OCI-LY7 (cell line): Measurements from ENCODE around the gene THAP4. TPM values are rescaled to one million over a fixed set of nuclear protein-coding genes. Genes with fewer than 3 reads are reported as not detected.

Source experiments
- BruUV-seq: library from RNA; stranded (reverse); fragments of 400-500 nt; replicated peaks from 2 replicates; lab custom pipeline; 2021; lab: Mats Ljungman, UMichigan
- CTCF ChIA-PET: fragments of 300-600 bp; sonication (Branson Sonifier 250); formaldehyde crosslinking; loops from one replicate; lab custom pipeline; 2022; ENCODE audit warnings: antibody characterized with exemption; ENCODE audit not compliant: unreplicated experiment; lab: Charles Lee
- POLR2A ChIA-PET: fragments of 300-600 bp; sonication (Branson Sonifier 250); formaldehyde crosslinking; loops from one replicate; lab custom pipeline; 2022; ENCODE audit warnings: antibody characterized with exemption; lab: Charles Lee
- DNase-seq: peaks from one replicate; pipeline ENCODE4 v3.0.0-alpha.2; 2015; ENCODE audit warnings: low spot score
- H2AFZ ChIP-seq: fragments of 200-600 bp; sonication (generic), shearing (Covaris generic); 2 replicates; pipeline ENCODE4 v1.6.1; 2014; ENCODE audit warnings: mild to moderate bottlenecking, antibody characterized with exemption, low read length, moderate library complexity
- H3K27ac ChIP-seq: fragments of 200-600 bp; sonication (generic); 2 replicates; pipeline ENCODE4 v1.5.1; 2014; ENCODE audit warnings: mixed run types, low read depth, mild to moderate bottlenecking, moderate library complexity, low read length, inconsistent platforms; ENCODE audit not compliant: poor library complexity, severe bottlenecking
- H3K36me3 ChIP-seq: fragments of 200-600 bp; sonication (generic); 2 replicates; pipeline ENCODE4 v1.6.1; 2014; ENCODE audit warnings: mild to moderate bottlenecking, antibody characterized with exemption, low read length, moderate library complexity, mixed read lengths; ENCODE audit not compliant: insufficient read depth
- H3K4me1 ChIP-seq: fragments of 200-600 bp; sonication (generic); 2 replicates; pipeline ENCODE4 v1.5.1; 2014; ENCODE audit warnings: mild to moderate bottlenecking, low read length; ENCODE audit not compliant: insufficient read depth, poor library complexity, severe bottlenecking
- H3K4me2 ChIP-seq: fragments of 200-600 bp; sonication (generic); 2 replicates; pipeline ENCODE4 v1.6.1; 2014; ENCODE audit warnings: mild to moderate bottlenecking, low read length
- H3K4me3 ChIP-seq: fragments of 200-600 bp; sonication (generic); 2 replicates; pipeline ENCODE4 v1.5.1; 2014; ENCODE audit warnings: mild to moderate bottlenecking, low read depth, low read length; ENCODE audit not compliant: poor library complexity, severe bottlenecking
- H3K79me2 ChIP-seq: fragments of 200-600 bp; sonication (generic); 2 replicates; pipeline ENCODE4 v1.6.1; 2016; ENCODE audit warnings: low read depth, mild to moderate bottlenecking, low read length, moderate library complexity, mixed read lengths; ENCODE audit not compliant: insufficient read depth
- H3K9me2 ChIP-seq: fragments of 200-600 bp; sonication (generic); 2 replicates; pipeline ENCODE4 v1.6.1; 2016; ENCODE audit warnings: mild to moderate bottlenecking, low read length, mixed read lengths; ENCODE audit not compliant: insufficient read depth
- H3K9me3 ChIP-seq: fragments of 200-600 bp; sonication (generic); 2 replicates; pipeline ENCODE4 v1.6.1; 2014; ENCODE audit warnings: mild to moderate bottlenecking, mixed run types, low read length, mixed read lengths
- H4K20me1 ChIP-seq: fragments of 200-600 bp; sonication (generic); 2 replicates; pipeline ENCODE4 v1.6.1; 2014; ENCODE audit warnings: mild to moderate bottlenecking, antibody characterized with exemption, low read length, moderate library complexity, mixed read lengths; ENCODE audit not compliant: insufficient read depth
- EZH2phosphoT487 ChIP-seq: fragments of 200-600 bp; sonication (generic); IDR thresholded peaks from 2 replicates; pipeline ENCODE4 v1.6.1; 2018; ENCODE audit warnings: low read depth, borderline replicate concordance, mild to moderate bottlenecking, mixed run types, antibody characterized with exemption, low read length, moderate library complexity, mixed read lengths
- intact Hi-C: fragments of 100-400 bp; cut with micrococcal nuclease; formaldehyde crosslinking; loops from one replicate; pipeline ENCODE4 v1.10.0; 2022; ENCODE audit not compliant: unreplicated experiment
- total RNA-seq, 2 experiments: library from RNA; depleted of rRNA in 1 of 2; stranded (reverse); fragments of >200 nt in 1 of 2; shearing (Covaris generic) in 1 of 2; gene quantifications; 2 replicates each; pipeline ENCODE4 v1.2.3, GENCODE V29; 2014 to 2022
- TF ChIP-seq, protein P1 (sequence below): fragments of 200-600 bp; sonication (generic); conservative IDR thresholded peaks from 2 replicates; pipeline ENCODE4 v1.5.1; 2014; ENCODE audit warnings: mild to moderate bottlenecking, antibody characterized with exemption, low read length, moderate library complexity, mixed read lengths

The THAP4 gene
- total RNA-seq, 2 experiments from 2014 or later: 61.6 to 65.6 TPM

DNA sequence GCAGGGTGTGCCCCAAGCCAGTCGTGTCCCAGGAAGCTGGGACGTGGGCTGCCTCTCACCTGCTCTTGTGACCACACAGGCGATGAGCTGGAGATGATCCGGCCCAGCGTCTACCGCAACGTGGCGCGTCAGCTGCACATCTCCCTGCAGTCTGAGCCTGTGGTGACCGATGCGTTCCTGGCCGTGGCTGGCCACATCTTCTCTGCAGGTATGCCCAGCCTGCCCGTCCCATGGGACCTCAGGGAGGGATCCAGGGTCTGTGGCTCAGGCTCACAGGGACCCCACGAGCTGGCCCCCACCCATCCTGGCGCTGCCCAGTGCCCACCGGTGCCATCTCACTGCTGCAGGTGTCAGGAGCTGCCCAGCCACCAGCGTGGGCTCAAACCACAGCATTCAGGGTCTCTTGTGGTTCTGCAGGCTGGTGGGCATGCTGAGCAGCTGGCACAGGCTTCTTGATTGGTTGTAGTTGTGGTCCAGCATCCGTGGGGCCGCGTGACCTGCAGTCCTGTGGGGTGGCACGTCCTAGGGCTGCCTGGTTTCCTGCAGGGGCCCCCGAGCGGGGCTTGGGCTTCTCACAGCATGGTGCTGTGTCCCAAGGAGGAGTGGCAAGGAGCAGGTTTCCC lies 74.6 kb downstream of the THAP4 start:
- Histone ChIP-seq H3K9me2 (no peaks in the 10 kb centered on the region), H3K4me2 (no peak overlapping the region), H3K79me2 (no peaks in the 10 kb centered on the region), H3K4me1 (no peaks in the 10 kb centered on the region), H3K27ac (no peak overlapping the region), H3K9me3 (no peaks in the 10 kb centered on the region), H3K36me3 (no peaks in the 10 kb centered on the region), H4K20me1 (no peaks in the 10 kb centered on the region), H3K4me3 (no peak overlapping the region), H2AFZ (no peak overlapping the region)
- POLR2A ChIA-PET: no interaction called here
- no peak for TF ChIP-seq EZH2phosphoT487
- TF ChIP-seq, protein P1, sequence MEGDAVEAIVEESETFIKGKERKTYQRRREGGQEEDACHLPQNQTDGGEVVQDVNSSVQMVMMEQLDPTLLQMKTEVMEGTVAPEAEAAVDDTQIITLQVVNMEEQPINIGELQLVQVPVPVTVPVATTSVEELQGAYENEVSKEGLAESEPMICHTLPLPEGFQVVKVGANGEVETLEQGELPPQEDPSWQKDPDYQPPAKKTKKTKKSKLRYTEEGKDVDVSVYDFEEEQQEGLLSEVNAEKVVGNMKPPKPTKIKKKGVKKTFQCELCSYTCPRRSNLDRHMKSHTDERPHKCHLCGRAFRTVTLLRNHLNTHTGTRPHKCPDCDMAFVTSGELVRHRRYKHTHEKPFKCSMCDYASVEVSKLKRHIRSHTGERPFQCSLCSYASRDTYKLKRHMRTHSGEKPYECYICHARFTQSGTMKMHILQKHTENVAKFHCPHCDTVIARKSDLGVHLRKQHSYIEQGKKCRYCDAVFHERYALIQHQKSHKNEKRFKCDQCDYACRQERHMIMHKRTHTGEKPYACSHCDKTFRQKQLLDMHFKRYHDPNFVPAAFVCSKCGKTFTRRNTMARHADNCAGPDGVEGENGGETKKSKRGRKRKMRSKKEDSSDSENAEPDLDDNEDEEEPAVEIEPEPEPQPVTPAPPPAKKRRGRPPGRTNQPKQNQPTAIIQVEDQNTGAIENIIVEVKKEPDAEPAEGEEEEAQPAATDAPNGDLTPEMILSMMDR: no peak
- CTCF ChIA-PET: no interaction called here
- BruUV-seq: no TSS peak
- no peak for DNase-seq
- intact Hi-C loops: no loop called here

DNA sequence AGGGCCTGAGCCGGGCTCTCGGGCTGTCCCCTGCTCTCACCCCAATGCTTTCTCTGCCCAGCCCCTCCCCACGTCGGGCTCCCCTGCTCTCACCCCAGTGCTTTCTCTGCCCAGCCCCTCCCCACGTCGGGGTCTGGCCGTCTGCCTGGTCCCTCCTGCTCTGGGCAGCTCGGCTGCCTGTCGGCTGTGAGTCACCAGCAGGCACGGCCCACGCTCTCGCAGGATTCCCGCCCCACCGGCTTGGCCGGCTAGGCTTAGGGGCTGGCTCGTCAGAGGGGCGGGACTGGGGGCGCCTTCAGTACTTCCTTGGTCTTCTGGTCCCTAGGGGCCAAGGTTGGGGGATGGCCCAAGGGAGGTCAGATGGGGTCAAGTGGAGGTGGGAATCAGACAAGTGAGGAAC lies 75.1 kb downstream of the THAP4 start:
- BruUV-seq: no TSS peak
- CTCF ChIA-PET: no interaction called here
- Histone ChIP-seq H3K4me3 (no peak overlapping the region), H3K79me2 (no peaks in the 10 kb centered on the region), H4K20me1 (no peaks in the 10 kb centered on the region), H3K36me3 (no peaks in the 10 kb centered on the region), H3K4me2 (no peak overlapping the region), H3K9me3 (no peaks in the 10 kb centered on the region), H3K27ac (no peak overlapping the region), H3K4me1 (no peaks in the 10 kb centered on the region), H3K9me2 (no peaks in the 10 kb centered on the region), H2AFZ (no peak overlapping the region)
- TF ChIP-seq, protein P1: no peak
- no peak for TF ChIP-seq EZH2phosphoT487
- POLR2A ChIA-PET: no interaction called here
- intact Hi-C loops: no loop called here
- no peak for DNase-seq

DNA sequence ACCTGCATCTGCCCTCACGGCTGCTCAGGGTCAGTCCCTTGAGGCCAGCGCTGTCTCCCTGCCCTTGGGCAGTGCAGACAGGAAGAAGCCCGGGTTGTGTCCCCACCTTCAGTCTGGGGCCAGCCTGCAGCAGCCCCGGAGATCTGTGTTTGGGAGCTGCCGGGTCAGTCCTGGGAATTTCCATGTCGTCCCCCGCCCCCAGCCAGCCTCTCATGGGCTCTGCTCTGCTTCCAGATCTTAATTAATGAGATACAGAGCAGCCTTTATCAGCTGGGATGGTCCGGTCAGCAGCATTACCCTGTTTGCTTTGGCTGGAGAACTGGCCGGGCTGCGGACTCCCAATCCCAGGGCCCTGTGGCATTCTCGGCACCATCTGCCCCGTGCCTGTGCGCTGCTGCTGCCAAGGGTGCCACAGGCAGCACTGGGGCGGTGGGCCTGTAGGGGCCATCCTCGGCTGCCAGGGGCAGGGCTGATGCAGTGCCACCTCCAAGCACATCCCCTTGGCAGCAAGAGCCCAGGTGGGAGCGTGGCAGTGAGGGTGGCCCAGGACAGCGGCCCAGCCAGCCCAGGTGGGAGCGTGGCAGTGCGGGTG lies 76.0 kb downstream of the THAP4 start:
- no peak for DNase-seq
- H3K9me2 ChIP-seq: no peaks in the 10 kb centered on the region
- no TSS peak for BruUV-seq
- no peak overlapping the region for H2AFZ ChIP-seq
- no peaks in the 10 kb centered on the region for H4K20me1 ChIP-seq
- H3K4me1 ChIP-seq: peaks cover under 1% of the 10 kb centered on the region
- intact Hi-C loops: no loop called here
- H3K79me2 ChIP-seq: no peaks in the 10 kb centered on the region
- ChIA-PET POLR2A (no interaction called here), CTCF (no interaction called here)
- TF ChIP-seq EZH2phosphoT487: no peak
- TF ChIP-seq, protein P1: no peak
- no peaks in the 10 kb centered on the region for H3K36me3 ChIP-seq
- no peak overlapping the region for H3K4me3 ChIP-seq
- H3K9me3 ChIP-seq: no peaks in the 10 kb centered on the region
- no peak overlapping the region for H3K4me2 ChIP-seq
- no peak overlapping the region for H3K27ac ChIP-seq
